Left lung (tissue), 10 donors: Measurements from ENCODE around the gene NLRC5. TPM values are rescaled to one million over a fixed set of nuclear protein-coding genes. Genes with fewer than 3 reads are reported as not detected.

Experiments
- ATAC-seq: fragments of 200-7000 bp; cut with Tn5 transposase; one replicate; pipeline ENCODE4 v1.9.1; 2020; ENCODE audit warnings: moderate library complexity
- DNase-seq, 4 donors: peaks; one replicate each; pipeline ENCODE4 v3.0.0-alpha.2; 2013 to 2020
- H3K27ac ChIP-seq, 2 donors: fragments of 200-600 bp; sonication (generic) in 1 of 2; one replicate each; pipeline versions ENCODE4 v1.5.0 to v1.8.0; 2020 to 2021
- H3K27me3 ChIP-seq, 2 donors: fragments of 200-600 bp; sonication (generic) in 1 of 2; one replicate each; pipeline versions ENCODE4 v1.5.0 to v1.8.0; 2020 to 2021
- H3K36me3 ChIP-seq, 2 donors: fragments of 200-600 bp; sonication (generic) in 1 of 2; one replicate each; pipeline versions ENCODE4 v1.5.0 to v1.8.0; 2020 to 2021
- H3K4me1 ChIP-seq, 2 donors: fragments of 200-600 bp; one replicate each; pipeline ENCODE4 v1.8.0; 2021
- H3K4me3 ChIP-seq, 2 donors: fragments of 200-600 bp; sonication (generic) in 1 of 2; one replicate each; pipeline versions ENCODE4 v1.5.0 to v1.8.0; 2020 to 2021; ENCODE audit warnings: mild to moderate bottlenecking in 1 of 2
- H3K9me3 ChIP-seq, 2 donors: fragments of 200-600 bp; sonication (generic) in 1 of 2; one replicate each; pipeline versions ENCODE4 v1.5.0 to v1.8.0; 2020 to 2021
- CTCF ChIP-seq, 2 donors: fragments of 200-600 bp; sonication (generic) in 1 of 2; IDR thresholded peaks; one replicate each; pipeline versions ENCODE4 v1.5.0 to v1.8.0; 2021; ENCODE audit warnings: antibody characterized with exemption in 2 of 2
- intact Hi-C, 2 donors: fragments of 100-400 bp; cut with DNase I; formaldehyde crosslinking; loops; one replicate each; pipeline versions ENCODE4 v1.11.2 to v1.14.2; 2022
- polyA plus RNA-seq, 6 donors: library from polyadenylated mRNA; unstranded; fragments of 120-200 nt; gene quantifications; one replicate each; pipeline ENCODE4 v1.2.1, GENCODE V29; 2013; ENCODE audit not compliant: insufficient read length in 6 of 6
- total RNA-seq, 2 donors: library from RNA; stranded (reverse); fragmentation: NEBNext Ultra II Directional; extraction: Animal tissue kit (Norgen Biotek cat#: 25700); gene quantifications; one replicate each; pipeline ENCODE4 v1.2.1, GENCODE V29; 2021
- donor health status: DM: no; HTN: yes; CAD: no.
- donor health status: DM: no; HTN: no; CAD: no.

NLRC5 gene
- total and polyA plus RNA-seq, 8 donors: 9.8 to 93.3 (median 12.9) TPM

- Histone ChIP-seq H3K9me3 (no peaks in the 10 kb centered on the region), H3K4me1 (peaks cover 0 to 13% of the 10 kb centered on the region in 2 donors), H3K4me3 (no peak overlapping the region), H3K27ac (no peak overlapping the region), H3K36me3 (peaks cover 0 to 9% of the 10 kb centered on the region in 2 donors), H3K27me3 (no peaks in the 10 kb centered on the region)
- DNase-seq: no peak
- intact Hi-C loops: no loop called here
- TF ChIP-seq CTCF (IDR thresholded peaks at IDR 0.05): no peak
- ATAC-seq: no peak
These were observed 36.4 kb upstream of the NLRC5 start for GRCh38 chr16:56953006-56953405.

GRCh38 chr16:56956076-56956475 lies 33.3 kb upstream of the NLRC5 start:
- Histone ChIP-seq H3K4me1 (peaks cover 0 to 15% of the 10 kb centered on the region in 2 donors), H3K27me3 (no peaks in the 10 kb centered on the region), H3K27ac (no peak overlapping the region), H3K36me3 (no peaks in the 10 kb centered on the region), H3K9me3 (no peaks in the 10 kb centered on the region), H3K4me3 (no peak overlapping the region)
- ATAC-seq (no peak), DNase-seq (no peak)
- intact Hi-C loops: no loop called here
- TF ChIP-seq CTCF (IDR thresholded peaks at IDR 0.05): no peak

GRCh38 chr16:56956756-56957155 lies 32.6 kb upstream of the NLRC5 start:
- Histone ChIP-seq H3K36me3 (no peaks in the 10 kb centered on the region), H3K9me3 (no peaks in the 10 kb centered on the region), H3K27me3 (no peaks in the 10 kb centered on the region), H3K27ac (no peak overlapping the region), H3K4me3 (no peak overlapping the region), H3K4me1 (peaks cover 0 to 18% of the 10 kb centered on the region in 2 donors)
- ATAC-seq (no peak), DNase-seq (no peak)
- TF ChIP-seq CTCF (IDR thresholded peaks at IDR 0.05): no peak
- intact Hi-C loops: no loop called here

GRCh38 chr16:56960681-56961281 lies 28.6 kb upstream of the NLRC5 start:
- intact Hi-C loops: no loop called here

GRCh38 chr16:56961386-56961785 lies 28.0 kb upstream of the NLRC5 start:
- no peaks in the 10 kb centered on the region for H3K36me3 ChIP-seq
- H3K9me3 ChIP-seq: no peaks in the 10 kb centered on the region
- TF ChIP-seq CTCF (IDR thresholded peaks at IDR 0.05): no peak
- H3K27me3 ChIP-seq: no peaks in the 10 kb centered on the region
- intact Hi-C loops: no loop called here
- peaks cover 0 to 46% of the 10 kb centered on the region in 2 donors for H3K4me1 ChIP-seq
- DNase-seq: peak in 1 of 4 donors; percentile 46
- H3K27ac ChIP-seq: peak overlapping the region in 1 of 2 donors; percentile 18
- no peak overlapping the region for H3K4me3 ChIP-seq
- ATAC-seq: no peak

More at GRCh38 chr16:56960681-56961281, 28.6 kb upstream of the NLRC5 start:
- Histone ChIP-seq H3K27me3 (no peaks in the 10 kb centered on the region), H3K36me3 (no peaks in the 10 kb centered on the region), H3K9me3 (no peaks in the 10 kb centered on the region), H3K4me1 (peaks cover 0 to 40% of the 10 kb centered on the region in 2 donors), H3K27ac (peak overlapping the region in 1 of 2 donors; percentile 18), H3K4me3 (no peak overlapping the region)
- ATAC-seq (no peak), DNase-seq (no peak)
- TF ChIP-seq CTCF (IDR thresholded peaks at IDR 0.05): no peak
